GM12874 (cell line): ENCODE measurements around the gene SMG9.

Experiments used
- CTCF ChIP-seq: IDR thresholded peaks from 2 replicates; pipeline ENCODE4 v1.5.1; 2011; ENCODE audit warnings: low read depth, mild to moderate bottlenecking, control low read depth, low read length, moderate library complexity; ENCODE audit not compliant: insufficient read depth

Gene SMG9

GRCh38 chr19:43754503-43755255, at the start of gene SMG9:
Gene SMG9 (minus strand): TSS chr19:43754962. CDS start chr19:43750741, 4,221 bp downstream.
- no peak for TF ChIP-seq CTCF

GRCh38 chr19:43804432-43804831, 49.7 kb upstream of the SMG9 start:
- TF ChIP-seq CTCF: no peak

- no peak for TF ChIP-seq CTCF
Measured at GRCh38 chr19:43802216-43802951, 47.6 kb upstream of the SMG9 start, which contains the start of gene LYPD5. Gene LYPD5 (minus strand): TSS chr19:43802447. CDS start chr19:43802380, 67 bp downstream.

GRCh38 chr19:43799502-43800142, 44.9 kb upstream of the SMG9 start:
- no peak for TF ChIP-seq CTCF

GRCh38 chr19:43798546-43799409, 44.0 kb upstream of the SMG9 start:
- no peak for TF ChIP-seq CTCF

GRCh38 chr19:43798026-43798545, 43.3 kb upstream of the SMG9 start:
- TF ChIP-seq CTCF: no peak
